IPS-15b (cell line): ENCODE data around the gene ELMO1.
A peak's percentile ranks its signal among the peaks of the same experiment; 100 is the strongest.

Experiments used
- H3K27me3 ChIP-seq: one replicate; pipeline ENCODE4 v1.6.1; 2013; ENCODE audit warnings: low read length; ENCODE audit not compliant: control insufficient read depth, insufficient read depth
- H3K36me3 ChIP-seq: one replicate; pipeline ENCODE4 v1.6.1; 2013; ENCODE audit warnings: low read length; ENCODE audit not compliant: control insufficient read depth, insufficient read depth
- H3K4me1 ChIP-seq: one replicate; pipeline ENCODE4 v1.6.1; 2013; ENCODE audit warnings: mild to moderate bottlenecking, low read length; ENCODE audit not compliant: control insufficient read depth, insufficient read depth
- H3K4me3 ChIP-seq: one replicate; pipeline ENCODE4 v1.5.1; 2013; ENCODE audit warnings: low read depth, low read length
- H3K9ac ChIP-seq: one replicate; pipeline ENCODE4 v1.6.1; 2013; ENCODE audit warnings: low read depth, mild to moderate bottlenecking, low read length
- H3K9me3 ChIP-seq: one replicate; pipeline ENCODE4 v1.6.1; 2013; ENCODE audit warnings: mild to moderate bottlenecking, low read length; ENCODE audit not compliant: control insufficient read depth, insufficient read depth

Gene ELMO1

DNA sequence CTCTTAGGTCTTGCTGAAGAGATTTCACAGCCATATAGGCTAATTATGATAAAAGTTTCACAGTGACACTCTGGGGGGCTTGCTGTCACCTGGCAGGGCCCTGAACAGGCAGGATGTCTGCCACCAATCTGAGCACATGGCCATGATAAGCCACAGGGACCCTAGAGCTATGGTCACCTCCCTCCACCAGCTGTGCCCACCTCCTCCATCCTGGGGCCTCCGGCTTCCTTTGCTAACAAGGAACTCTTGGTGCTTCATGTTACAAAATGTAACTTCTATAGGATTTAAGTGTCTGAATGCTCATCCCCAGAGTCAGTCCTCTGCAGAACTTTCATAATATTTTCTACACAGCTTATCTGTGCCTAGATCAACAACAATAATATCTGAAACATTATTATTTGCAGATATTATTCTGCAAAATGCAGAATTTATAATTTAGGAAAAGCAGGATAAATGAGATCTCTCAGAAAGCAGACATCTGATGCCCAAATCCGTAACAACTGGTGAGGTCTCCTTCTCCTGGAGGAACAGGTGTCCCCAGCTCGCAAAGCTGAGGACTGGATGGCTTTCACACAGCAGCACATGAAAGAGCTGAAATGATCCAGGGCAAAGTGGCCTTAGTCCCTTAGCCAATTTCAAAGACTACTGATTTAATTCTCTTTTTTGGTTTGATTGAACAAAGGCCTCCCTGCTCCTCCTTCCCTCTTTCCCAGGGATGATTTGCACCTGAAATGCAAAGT lies 437.3 kb downstream of the ELMO1 start:
- Histone ChIP-seq H3K9ac (no peak overlapping the region), H3K4me1 (peaks cover 4% of the 10 kb centered on the region), H3K36me3 (no peaks in the 10 kb centered on the region), H3K27me3 (no peaks in the 10 kb centered on the region), H3K4me3 (no peak overlapping the region), H3K9me3 (no peaks in the 10 kb centered on the region)

DNA sequence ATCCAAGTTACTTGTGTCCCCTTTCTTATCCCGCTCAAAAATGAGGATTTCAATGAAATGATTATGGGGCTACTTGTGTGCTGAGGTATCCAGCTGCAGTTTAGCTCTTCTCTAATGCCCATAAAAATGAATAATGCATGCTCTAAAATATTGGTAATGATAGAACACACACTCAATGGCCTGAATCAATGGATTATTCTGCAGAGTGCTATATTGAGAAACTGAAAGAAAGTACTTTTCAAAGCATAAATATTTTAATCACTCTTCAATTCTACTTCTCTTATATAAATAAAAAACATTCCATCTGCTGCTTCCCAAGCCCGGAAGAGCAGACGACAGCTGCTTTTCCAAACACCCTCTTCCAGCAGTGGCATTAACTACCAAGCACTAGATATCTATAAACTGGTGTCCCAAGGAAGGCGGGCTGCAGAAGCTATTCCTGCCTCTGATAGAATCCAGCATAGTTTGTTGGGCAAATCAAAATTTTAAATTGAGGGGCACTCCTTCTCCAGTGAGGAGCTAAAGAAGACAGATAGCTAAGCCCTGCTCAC lies 439.5 kb downstream of the ELMO1 start:
- H3K4me1 ChIP-seq = peaks cover 4% of the 10 kb centered on the region
- H3K9ac ChIP-seq = no peak overlapping the region
- no peaks in the 10 kb centered on the region for H3K9me3 ChIP-seq
- no peak overlapping the region for H3K4me3 ChIP-seq
- no peaks in the 10 kb centered on the region for H3K36me3 ChIP-seq
- H3K27me3 ChIP-seq = no peaks in the 10 kb centered on the region

DNA sequence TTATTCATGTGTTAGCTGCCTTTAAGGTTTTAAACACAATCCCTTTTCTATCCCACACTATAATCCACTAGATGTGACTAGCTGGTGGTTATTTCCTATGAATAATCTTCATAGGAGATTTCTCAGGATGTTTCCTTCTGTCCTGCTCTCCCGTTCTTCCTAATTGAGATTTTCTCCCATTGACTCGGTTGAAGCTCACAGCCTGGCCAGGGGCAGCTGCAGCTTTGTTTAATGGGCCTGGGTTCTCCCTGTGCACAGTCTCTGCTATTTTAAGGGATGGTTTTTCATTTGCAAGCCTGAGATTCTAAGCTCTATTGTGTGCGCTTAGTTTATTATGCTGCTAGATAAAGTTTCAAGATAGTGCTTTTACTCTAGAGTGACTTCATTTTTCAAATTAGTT lies 441.0 kb downstream of the ELMO1 start:
- Histone ChIP-seq H3K4me1 (peaks cover 4% of the 10 kb centered on the region), H3K9me3 (no peaks in the 10 kb centered on the region), H3K9ac (no peak overlapping the region)

DNA sequence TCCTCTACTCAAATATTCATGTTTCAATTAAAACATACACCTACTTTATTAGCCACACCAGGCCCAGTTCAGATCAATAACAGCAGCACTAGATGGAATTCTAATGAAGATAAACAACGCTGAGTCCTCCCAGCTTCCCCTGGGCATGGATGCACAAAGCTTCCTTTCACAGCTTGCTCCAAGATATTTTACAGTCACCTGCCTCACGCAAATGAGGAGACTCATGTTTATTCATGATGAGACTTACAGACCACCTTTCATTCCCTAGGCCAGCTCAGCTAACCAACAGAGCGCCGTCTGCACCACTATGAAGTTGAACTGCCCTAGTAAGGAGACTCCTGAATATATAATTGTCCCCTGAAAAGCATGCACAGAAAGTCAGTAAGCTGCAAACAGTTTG lies 441.4 kb downstream of the ELMO1 start:
- H3K4me1 ChIP-seq = peaks cover 4% of the 10 kb centered on the region
- no peak overlapping the region for H3K4me3 ChIP-seq
- H3K27me3 ChIP-seq = no peaks in the 10 kb centered on the region
- H3K9ac ChIP-seq = no peak overlapping the region
- H3K9me3 ChIP-seq = no peaks in the 10 kb centered on the region
- H3K36me3 ChIP-seq = no peaks in the 10 kb centered on the region

More for the DNA sequence above, 441.0 kb downstream of the ELMO1 start:
- no peaks in the 10 kb centered on the region for H3K36me3 ChIP-seq
- H3K27me3 ChIP-seq = no peaks in the 10 kb centered on the region
- no peak overlapping the region for H3K4me3 ChIP-seq

DNA sequence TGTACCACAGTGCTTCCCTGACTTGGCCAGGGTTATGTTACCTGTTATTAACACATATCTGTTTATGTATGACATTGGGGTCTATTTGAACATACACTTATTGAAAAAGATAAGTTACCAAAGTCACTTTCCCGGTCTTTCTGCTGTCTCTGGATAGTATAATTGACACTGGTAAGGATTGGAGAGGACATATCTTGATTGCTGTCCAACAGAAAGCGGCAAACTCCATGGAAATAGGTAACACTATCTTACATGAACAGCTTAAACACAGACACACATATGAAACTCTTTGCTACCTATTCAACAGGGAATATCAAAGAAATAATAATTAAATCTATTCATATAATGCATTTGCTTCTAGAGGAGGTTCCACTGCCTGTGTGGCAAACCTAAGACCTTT lies 441.9 kb downstream of the ELMO1 start:
- Histone ChIP-seq H3K36me3 (no peaks in the 10 kb centered on the region), H3K4me1 (peaks cover 4% of the 10 kb centered on the region), H3K4me3 (no peak overlapping the region), H3K9me3 (no peaks in the 10 kb centered on the region), H3K9ac (no peak overlapping the region), H3K27me3 (no peaks in the 10 kb centered on the region)

DNA sequence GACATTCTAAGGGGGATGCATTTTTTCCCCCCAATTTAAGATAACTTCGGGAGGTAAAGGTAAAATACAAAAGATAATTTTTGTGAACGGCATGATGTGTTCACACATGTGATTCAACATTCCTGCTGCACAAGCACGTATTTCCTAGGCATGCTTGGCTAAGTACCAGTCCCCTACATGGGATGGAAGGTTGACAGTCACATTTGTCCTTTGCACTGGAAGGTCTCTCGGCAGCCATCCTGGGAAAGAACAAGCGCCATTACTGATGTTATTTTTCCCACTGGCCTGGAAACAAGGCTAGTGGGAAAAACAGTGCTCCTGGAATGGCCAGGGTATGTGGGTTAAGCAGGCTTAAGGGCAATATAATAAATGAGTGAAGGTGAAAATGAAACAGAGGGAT lies 448.2 kb downstream of the ELMO1 start:
- no peaks in the 10 kb centered on the region for H3K4me1 ChIP-seq

DNA sequence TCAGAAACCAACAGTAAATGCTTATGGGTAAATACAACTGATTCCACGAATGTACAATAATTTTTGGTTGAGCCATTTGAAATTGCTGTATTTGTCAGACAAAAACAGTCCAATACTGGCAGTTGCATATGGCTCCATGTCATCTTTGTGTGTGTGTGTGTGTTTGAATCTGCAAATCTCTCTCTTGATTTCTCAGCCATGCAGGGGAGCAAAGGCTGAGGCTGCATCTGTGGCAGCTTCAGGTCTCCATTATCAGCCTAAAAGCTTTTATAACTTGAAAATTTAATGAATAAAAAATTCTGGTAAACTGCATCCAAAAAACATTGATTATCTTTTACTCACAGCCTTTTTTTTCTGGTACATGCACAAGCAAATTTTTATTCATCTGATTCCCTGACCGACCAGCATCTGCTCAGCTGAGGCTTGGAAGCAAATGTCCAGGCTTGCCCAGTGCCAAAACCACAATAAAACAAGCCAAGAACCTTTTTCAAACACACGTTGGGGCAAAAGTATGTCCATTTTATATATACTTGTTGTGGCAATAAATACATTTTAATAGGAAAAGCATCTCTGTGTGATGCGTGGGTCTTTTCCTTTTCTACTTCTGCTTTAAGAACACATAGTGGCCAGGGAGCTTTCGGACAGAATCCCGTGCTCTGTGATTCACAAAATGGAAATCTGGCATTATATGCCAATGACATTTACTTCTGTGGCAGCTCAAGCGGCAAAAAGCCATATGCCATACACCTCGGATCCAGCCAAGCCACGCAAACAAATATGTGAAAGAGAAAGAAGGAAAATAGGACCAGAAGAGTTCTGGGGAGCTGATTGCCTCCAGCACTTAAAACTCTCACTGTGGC lies 448.8 kb downstream of the ELMO1 start:
- Histone ChIP-seq H3K36me3 (no peaks in the 10 kb centered on the region), H3K4me3 (no peak overlapping the region), H3K9me3 (no peaks in the 10 kb centered on the region), H3K27me3 (no peaks in the 10 kb centered on the region), H3K4me1 (no peaks in the 10 kb centered on the region), H3K9ac (no peak overlapping the region)

More for the DNA sequence above, 448.2 kb downstream of the ELMO1 start:
- H3K27me3 ChIP-seq = no peaks in the 10 kb centered on the region
- no peak overlapping the region for H3K4me3 ChIP-seq
- no peak overlapping the region for H3K9ac ChIP-seq
- H3K36me3 ChIP-seq = no peaks in the 10 kb centered on the region
- no peaks in the 10 kb centered on the region for H3K9me3 ChIP-seq

DNA sequence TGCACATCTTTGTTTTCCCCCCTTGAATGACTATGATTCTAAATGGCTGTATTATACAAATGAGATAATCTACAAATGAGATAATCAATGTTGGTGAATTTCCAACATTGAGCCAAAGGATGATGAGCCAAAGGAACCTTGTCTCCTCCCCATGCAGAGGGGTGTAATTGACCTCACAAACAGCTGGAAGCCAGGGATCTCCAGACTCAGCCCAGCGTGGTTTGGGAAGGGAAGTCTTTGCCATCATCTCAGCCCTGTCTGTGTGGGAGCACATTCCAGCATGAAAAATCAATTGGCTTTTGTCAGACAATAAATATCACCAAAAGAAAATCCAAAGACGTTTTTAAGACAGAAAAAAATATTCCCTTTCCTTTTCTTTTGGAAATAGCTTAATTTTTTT lies 452.9 kb downstream of the ELMO1 start:
- Histone ChIP-seq H3K4me1 (no peaks in the 10 kb centered on the region), H3K9ac (no peak overlapping the region), H3K4me3 (no peak overlapping the region), H3K27me3 (no peaks in the 10 kb centered on the region), H3K36me3 (no peaks in the 10 kb centered on the region), H3K9me3 (no peaks in the 10 kb centered on the region)

DNA sequence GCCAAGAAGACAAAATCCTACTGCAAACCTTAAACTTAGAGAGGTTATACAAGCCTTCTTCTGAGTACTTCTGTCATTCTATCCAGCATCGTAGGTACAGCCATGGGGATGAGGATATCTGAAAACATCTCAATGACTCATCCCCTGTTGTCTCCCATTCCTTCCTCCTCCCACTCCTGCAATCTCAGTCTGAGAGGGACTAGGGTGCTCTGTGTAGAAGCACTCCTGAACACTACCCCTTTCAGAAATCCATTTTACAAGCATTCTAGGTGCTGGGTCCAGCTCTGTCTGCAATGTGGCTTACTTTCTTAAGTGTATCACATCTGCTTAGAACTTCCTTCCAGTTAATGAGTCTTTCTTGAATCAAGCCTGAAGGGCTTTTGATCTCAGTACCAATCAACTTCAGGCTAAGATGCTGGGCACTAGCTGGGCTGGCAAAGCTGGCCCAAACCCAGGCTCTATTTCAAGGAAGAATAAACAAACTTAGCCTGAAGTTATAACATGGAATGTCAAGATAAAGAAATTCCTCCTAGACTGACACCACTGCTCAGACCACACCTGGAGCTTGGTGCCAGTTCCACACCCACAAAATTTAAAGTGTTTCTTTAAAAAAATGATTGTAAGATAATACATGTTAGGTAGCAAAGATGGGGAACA lies 454.1 kb downstream of the ELMO1 start:
- no peak overlapping the region for H3K4me3 ChIP-seq
- H3K9ac ChIP-seq = no peak overlapping the region
- no peaks in the 10 kb centered on the region for H3K9me3 ChIP-seq
- no peaks in the 10 kb centered on the region for H3K36me3 ChIP-seq
- H3K27me3 ChIP-seq = no peaks in the 10 kb centered on the region
- no peaks in the 10 kb centered on the region for H3K4me1 ChIP-seq

DNA sequence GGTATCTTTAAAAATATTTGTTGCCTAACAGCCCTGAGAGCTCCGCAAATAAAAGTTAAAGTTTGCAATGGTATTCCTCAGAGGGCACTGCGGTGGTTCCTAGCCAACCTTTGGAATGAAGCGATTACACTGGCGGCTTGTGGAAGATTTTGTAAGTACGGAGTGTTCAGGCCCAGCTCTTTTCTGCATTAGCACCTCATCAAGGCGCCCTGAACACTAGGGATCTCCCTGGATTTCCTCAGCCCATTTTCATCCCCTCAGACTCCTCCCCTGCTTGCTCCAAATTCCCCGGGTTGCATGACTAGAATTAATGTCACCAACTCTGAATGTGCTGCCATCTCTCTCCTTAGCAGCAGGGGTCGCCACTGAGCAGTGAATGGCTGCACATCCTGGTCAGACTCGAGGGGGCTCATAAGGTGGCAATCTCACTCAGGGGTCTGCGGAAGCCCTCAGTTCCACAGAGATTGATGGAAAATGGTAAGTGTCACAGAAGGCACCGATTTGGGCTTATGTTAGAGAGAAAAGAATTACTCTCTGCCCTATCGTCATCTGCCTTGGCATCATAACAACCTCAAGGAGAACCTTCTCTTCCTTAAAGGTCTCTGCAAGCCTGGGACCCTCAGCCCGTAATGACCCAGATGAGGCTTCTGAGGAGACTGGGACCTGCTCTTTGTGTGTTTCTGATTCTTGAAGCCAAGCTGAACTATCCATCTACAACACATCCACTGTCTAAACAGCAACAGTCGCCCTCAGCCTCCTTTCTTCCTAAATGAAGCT lies 461.5 kb downstream of the ELMO1 start:
- H3K36me3 ChIP-seq = no peaks in the 10 kb centered on the region
- H3K9me3 ChIP-seq = no peaks in the 10 kb centered on the region
- H3K4me3 ChIP-seq = peak overlapping the region; percentile 41
- H3K4me1 ChIP-seq = peaks cover 3% of the 10 kb centered on the region
- H3K9ac ChIP-seq = no peak overlapping the region
- no peaks in the 10 kb centered on the region for H3K27me3 ChIP-seq

DNA sequence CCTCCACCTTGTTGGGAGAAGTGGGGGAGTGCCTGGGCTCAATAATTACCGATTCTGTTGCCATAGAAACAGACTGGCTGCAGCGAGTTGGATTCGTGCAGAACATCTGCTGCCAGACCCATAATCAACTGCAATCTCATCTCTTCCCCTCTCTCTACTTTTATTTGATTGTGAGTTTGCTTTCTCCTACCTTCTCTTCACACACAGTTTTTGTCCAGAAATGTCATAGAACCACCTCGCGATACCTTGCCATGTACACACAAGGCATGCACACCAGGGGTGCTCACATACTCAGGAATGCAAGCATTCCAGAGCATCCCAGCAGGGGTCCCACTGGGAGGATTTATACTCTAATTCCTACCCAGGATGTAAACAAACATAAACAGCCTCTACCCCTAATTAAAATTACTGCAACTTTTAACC lies 462.1 kb downstream of the ELMO1 start:
- H3K27me3 ChIP-seq = no peaks in the 10 kb centered on the region
- H3K36me3 ChIP-seq = no peaks in the 10 kb centered on the region
- H3K9ac ChIP-seq = no peak overlapping the region
- H3K4me1 ChIP-seq = peaks cover 3% of the 10 kb centered on the region
- H3K4me3 ChIP-seq = peak overlapping the region; percentile 41
- H3K9me3 ChIP-seq = no peaks in the 10 kb centered on the region
